Measurements from ENCODE around the gene RAB8B.

GRCh38 chr15:63288778-63289378 lies 99.5 kb downstream of the RAB8B start:
- TF ChIP-seq CTCF (IDR thresholded peaks at IDR 0.05; ENCODE audit: low read length) (peak; percentile 78), EZH2 (optimal IDR thresholded peaks at IDR 0.05; ENCODE audit: low read depth, low read length) (no peak)

Data from MM.1S (cell line).